T-cell (primary cell): ENCODE measurements around the gene WDR93. TPM values are rescaled to one million over a fixed set of nuclear protein-coding genes. Genes with fewer than 3 reads are reported as not detected.

Experiments used
- ATAC-seq, 4 experiments: fragments of 200-7000 bp in 3 of 4; fragments of 150-1000 bp in 1 of 4; cut with Tn5 transposase; replicated peaks in 1 of 4; 1 replicate in 3 of 4; 2 replicates in 1 of 4; pipeline ENCODE4 v1.10.0; 2021; ENCODE audit warnings: moderate library complexity in 3 of 4, mild to moderate bottlenecking in 2 of 4, moderate number of reproducible peaks in 1 of 4
- CTCF ChIA-PET, 2 donors: fragments of 300-600 bp; sonication (Branson Sonifier 250); formaldehyde crosslinking; loops; one replicate each; lab custom pipeline; 2022; ENCODE audit warnings: antibody characterized with exemption in 2 of 2; lab: Charles Lee
- POLR2A ChIA-PET, 2 donors: fragments of 300-600 bp; sonication (Branson Sonifier 250); formaldehyde crosslinking; loops; one replicate each; lab custom pipeline; 2022; ENCODE audit warnings: antibody characterized with exemption in 2 of 2; lab: Charles Lee
- DNase-seq, 35 experiments: peaks; one replicate each; pipeline versions ENCODE4 v3.0.0 to v3.0.0-alpha.2; 2013 to 2023
- H3K27ac ChIP-seq: one replicate; pipeline ENCODE4 v1.5.1; 2013; ENCODE audit warnings: low read length
- H3K27me3 ChIP-seq, 2 experiments: replicated peaks in 1 of 2; 1 replicate in 1 of 2; 2 replicates in 1 of 2; pipeline versions ENCODE4 v1.6.1 to v1.7.0; 2013; ENCODE audit warnings: low read length in 1 of 2, mixed read lengths in 1 of 2; ENCODE audit not compliant: control insufficient read depth in 2 of 2, insufficient read depth in 2 of 2; ENCODE audit errors: extremely low read depth in 1 of 2
- H3K36me3 ChIP-seq, 2 donors: 1 replicate in 1 of 2; 2 replicates in 1 of 2; pipeline versions ENCODE4 v1.6.1 to v1.7.0; 2013; ENCODE audit warnings: low read length in 1 of 2; ENCODE audit not compliant: control insufficient read depth in 2 of 2, insufficient read depth in 1 of 2; ENCODE audit errors: extremely low read depth in 1 of 2
- H3K4me1 ChIP-seq, 2 experiments: 1 replicate in 1 of 2; 2 replicates in 1 of 2; pipeline versions ENCODE4 v1.6.1 to v1.7.0; 2013; ENCODE audit warnings: low read length in 2 of 2, mixed read lengths in 1 of 2; ENCODE audit not compliant: insufficient read depth in 2 of 2, control insufficient read depth in 1 of 2; ENCODE audit errors: extremely low read depth in 1 of 2
- H3K4me3 ChIP-seq, 2 donors: 1 replicate in 1 of 2; 2 replicates in 1 of 2; pipeline versions ENCODE4 v1.5.1 to v1.7.0; 2013; ENCODE audit warnings: mild to moderate bottlenecking in 2 of 2, low read length in 1 of 2, moderate library complexity in 1 of 2; ENCODE audit not compliant: control insufficient read depth in 1 of 2; ENCODE audit errors: extremely low read depth in 1 of 2
- H3K9me3 ChIP-seq: 2 replicates; pipeline ENCODE4 v1.7.0; 2013
- H3K27ac Mint-ChIP-seq, 2 donors: one replicate each; pipeline ENCODE4 v1.8.0; 2020 to 2021; ENCODE audit warnings: mild to moderate bottlenecking in 2 of 2, mixed read lengths in 2 of 2
- H3K27me3 Mint-ChIP-seq, 2 donors: one replicate each; pipeline ENCODE4 v1.8.0; 2021 to 2022; ENCODE audit warnings: mixed read lengths in 2 of 2
- H3K36me3 Mint-ChIP-seq: one replicate; pipeline ENCODE4 v1.8.0; 2021; ENCODE audit warnings: mixed read lengths
- H3K4me1 Mint-ChIP-seq, 3 donors: one replicate each; pipeline ENCODE4 v1.8.0; 2020 to 2022; ENCODE audit warnings: mixed read lengths in 3 of 3, mild to moderate bottlenecking in 1 of 3
- H3K4me3 Mint-ChIP-seq, 3 donors: one replicate each; pipeline ENCODE4 v1.8.0; 2020 to 2022; ENCODE audit warnings: mild to moderate bottlenecking in 3 of 3, mixed read lengths in 3 of 3, moderate library complexity in 3 of 3
- H3K9me3 Mint-ChIP-seq, 3 donors: one replicate each; pipeline ENCODE4 v1.8.0; 2020 to 2022; ENCODE audit warnings: mixed read lengths in 3 of 3
- WGBS: methylation state at CpG from one replicate; pipeline ENCODE4 v1.1.5; 2013; ENCODE audit warnings: missing lambda C conversion rate; ENCODE audit not compliant: insufficient coverage; 5-methylcytosine and 5-hydroxymethylcytosine counted together
- total RNA-seq, 35 experiments: library from RNA in 6 of 35; stranded (reverse) in 6 of 35; fragments of 120-200 nt in 1 of 35; gene quantifications; one replicate each; pipeline versions ENCODE4 v1.2.1 to v1.2.4 and lab custom pipeline; 2013 to 2026

WDR93 gene
- total RNA-seq, 5 donors from 2014 or later (not counting 1 experiment from before 2014, with no cell fraction given) = 0.13 to 0.35 TPM; not detected in 3

- H3K36me3 ChIP-seq = no peaks in the 10 kb centered on the region
- ChIA-PET CTCF (interaction anchor here in 1 of 2 donors (0.6 kb wide), 1 partner anchor 400 kb away, joined by 3 read pairs; no protein-coding TSS in a partner anchor), POLR2A (no interaction called here)
- no peak for ATAC-seq
- Mint-ChIP-seq H3K27me3 (peaks cover 26 to 30% of the 10 kb centered on the region in 2 donors), H3K4me1 (peaks cover 4 to 6% (median 4%) of the 10 kb centered on the region in 3 donors), H3K36me3 (no peaks in the 10 kb centered on the region), H3K27ac (no peak overlapping the region), H3K9me3 (no peaks in the 10 kb centered on the region), H3K4me3 (no peak overlapping the region)
- H3K27ac ChIP-seq = no peak overlapping the region
- H3K4me1 ChIP-seq = peaks cover 0 to 5% of the 10 kb centered on the region in 2 experiments
- no peak overlapping the region for H3K4me3 ChIP-seq
- 100% methylated on average over 5 of the region's 7 CpGs for WGBS
- no peak for DNase-seq
- H3K27me3 ChIP-seq = peaks cover 0 to 50% of the 10 kb centered on the region in 2 experiments
- H3K9me3 ChIP-seq = no peaks in the 10 kb centered on the region
Observed at GRCh38 chr15:89667706-89667960, 23.0 kb upstream of the WDR93 start.

GRCh38 chr15:89668171-89668570 lies 22.4 kb upstream of the WDR93 start:
- Histone ChIP-seq H3K36me3 (no peaks in the 10 kb centered on the region), H3K27me3 (peaks cover 0 to 45% of the 10 kb centered on the region in 2 experiments), H3K9me3 (no peaks in the 10 kb centered on the region), H3K27ac (no peak overlapping the region), H3K4me3 (no peak overlapping the region), H3K4me1 (peaks cover 0 to 5% of the 10 kb centered on the region in 2 experiments)
- Mint-ChIP-seq H3K4me1 (peaks cover 4 to 6% (median 4%) of the 10 kb centered on the region in 3 donors), H3K36me3 (no peaks in the 10 kb centered on the region), H3K4me3 (no peak overlapping the region), H3K27ac (no peak overlapping the region), H3K27me3 (peaks cover 23 to 27% of the 10 kb centered on the region in 2 donors), H3K9me3 (no peaks in the 10 kb centered on the region)
- POLR2A ChIA-PET = no interaction called here
- CTCF ChIA-PET = no interaction called here
- WGBS = no CpG with 5 or more reads among the region's 3 CpGs
- DNase-seq = no peak
- no peak for ATAC-seq

DNA sequence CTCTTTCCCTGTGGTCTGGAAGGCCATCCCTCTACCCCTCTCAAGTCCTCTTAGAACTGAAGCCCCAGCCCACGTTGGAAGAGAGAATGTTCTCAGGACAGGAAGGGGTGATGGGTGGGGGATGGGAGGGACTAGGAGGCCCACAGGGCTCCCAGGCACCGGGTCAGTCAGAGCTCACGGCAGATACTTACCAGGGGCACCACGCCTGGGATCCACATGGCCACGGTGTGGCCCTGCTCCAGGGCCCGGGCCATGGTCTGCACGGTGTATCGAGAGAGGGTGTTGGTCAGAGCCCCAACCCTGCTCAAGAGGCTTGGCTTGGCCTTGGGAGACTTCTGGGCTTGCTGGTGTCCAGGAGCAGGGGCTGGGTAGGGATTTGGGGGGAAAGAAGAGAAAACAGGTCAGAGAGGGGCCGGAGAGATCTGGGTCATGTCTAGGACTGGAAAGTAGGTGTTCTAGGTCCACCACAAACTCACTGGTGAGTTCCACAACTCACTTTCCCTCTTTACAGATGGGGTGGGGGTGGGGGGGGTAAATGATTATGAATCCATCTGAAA lies 21.2 kb upstream of the WDR93 start:
- 92% methylated on average over 7 of the region's 9 CpGs for WGBS
- no peaks in the 10 kb centered on the region for H3K9me3 ChIP-seq
- POLR2A ChIA-PET = no interaction called here
- H3K27ac ChIP-seq = no peak overlapping the region
- H3K36me3 ChIP-seq = no peaks in the 10 kb centered on the region
- H3K4me3 Mint-ChIP-seq = no peak overlapping the region
- CTCF ChIA-PET = no interaction called here
- H3K9me3 Mint-ChIP-seq = no peaks in the 10 kb centered on the region
- DNase-seq = no peak
- H3K36me3 Mint-ChIP-seq = no peaks in the 10 kb centered on the region
- H3K27me3 Mint-ChIP-seq = peaks cover 21 to 23% of the 10 kb centered on the region in 2 donors
- H3K4me1 ChIP-seq = peaks cover 0 to 5% of the 10 kb centered on the region in 2 experiments
- no peak for ATAC-seq
- peaks cover 4 to 6% (median 4%) of the 10 kb centered on the region in 3 donors for H3K4me1 Mint-ChIP-seq
- no peak overlapping the region for H3K4me3 ChIP-seq
- no peak overlapping the region for H3K27ac Mint-ChIP-seq
- H3K27me3 ChIP-seq = peaks cover 0 to 41% of the 10 kb centered on the region in 2 experiments

GRCh38 chr15:89669941-89670340 lies 20.7 kb upstream of the WDR93 start:
- no peak overlapping the region for H3K27ac ChIP-seq
- peaks cover 0 to 5% of the 10 kb centered on the region in 2 experiments for H3K4me1 ChIP-seq
- peaks cover 0 to 36% of the 10 kb centered on the region in 2 experiments for H3K27me3 ChIP-seq
- CTCF ChIA-PET = no interaction called here
- H3K4me3 Mint-ChIP-seq = no peak overlapping the region
- ATAC-seq = no peak
- H3K36me3 Mint-ChIP-seq = no peaks in the 10 kb centered on the region
- no peaks in the 10 kb centered on the region for H3K9me3 Mint-ChIP-seq
- peaks cover 15 to 18% of the 10 kb centered on the region in 2 donors for H3K27me3 Mint-ChIP-seq
- no peak overlapping the region for H3K4me3 ChIP-seq
- POLR2A ChIA-PET = no interaction called here
- H3K36me3 ChIP-seq = no peaks in the 10 kb centered on the region
- DNase-seq = no peak
- WGBS = 88% methylated on average over 11 of the region's 15 CpGs
- no peaks in the 10 kb centered on the region for H3K9me3 ChIP-seq
- H3K4me1 Mint-ChIP-seq = peaks cover under 1 to 1% (median under 1%) of the 10 kb centered on the region in 3 donors
- no peak overlapping the region for H3K27ac Mint-ChIP-seq

DNA sequence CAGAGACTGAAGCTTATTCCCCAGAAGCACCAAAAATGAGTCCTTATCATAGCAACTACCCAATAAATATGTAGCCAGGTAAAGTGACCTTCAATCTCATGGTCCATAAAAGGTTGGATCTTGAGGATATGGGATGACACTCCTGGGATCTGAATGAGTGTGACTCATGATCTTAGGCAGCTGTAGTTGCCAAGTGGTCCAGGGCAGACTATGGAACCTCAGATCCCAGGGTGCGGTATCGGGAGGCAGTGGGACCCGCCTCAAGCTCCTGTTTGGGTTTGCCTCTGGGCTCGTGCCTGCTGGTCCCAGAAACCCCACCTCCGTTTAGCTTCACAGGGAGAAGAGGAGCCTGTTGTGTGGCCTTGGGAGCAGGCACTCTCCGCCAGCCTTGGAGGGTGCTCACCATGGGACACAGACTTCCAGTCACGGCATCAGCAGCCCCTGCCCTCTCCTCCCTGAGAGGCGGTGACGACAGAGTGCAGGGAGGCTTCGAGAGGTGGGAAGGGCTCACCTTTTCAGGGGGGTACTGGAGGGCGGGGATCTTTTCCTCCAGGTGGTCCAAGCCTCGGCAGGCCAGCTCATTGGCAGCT lies 19.5 kb upstream of the WDR93 start:
- Histone ChIP-seq H3K36me3 (no peaks in the 10 kb centered on the region), H3K9me3 (no peaks in the 10 kb centered on the region), H3K4me3 (no peak overlapping the region), H3K27ac (no peak overlapping the region), H3K4me1 (peaks cover 0 to under 1% of the 10 kb centered on the region in 2 experiments), H3K27me3 (peaks cover 0 to 28% of the 10 kb centered on the region in 2 experiments)
- Mint-ChIP-seq H3K27ac (no peak overlapping the region), H3K9me3 (no peaks in the 10 kb centered on the region), H3K4me3 (no peak overlapping the region), H3K4me1 (no peaks in the 10 kb centered on the region), H3K27me3 (peaks cover 14 to 16% of the 10 kb centered on the region in 2 donors), H3K36me3 (no peaks in the 10 kb centered on the region)
- ChIA-PET CTCF (no interaction called here), POLR2A (no interaction called here)
- no peak for ATAC-seq
- WGBS = 89% methylated on average over 9 of the region's 12 CpGs
- DNase-seq = no peak

DNA sequence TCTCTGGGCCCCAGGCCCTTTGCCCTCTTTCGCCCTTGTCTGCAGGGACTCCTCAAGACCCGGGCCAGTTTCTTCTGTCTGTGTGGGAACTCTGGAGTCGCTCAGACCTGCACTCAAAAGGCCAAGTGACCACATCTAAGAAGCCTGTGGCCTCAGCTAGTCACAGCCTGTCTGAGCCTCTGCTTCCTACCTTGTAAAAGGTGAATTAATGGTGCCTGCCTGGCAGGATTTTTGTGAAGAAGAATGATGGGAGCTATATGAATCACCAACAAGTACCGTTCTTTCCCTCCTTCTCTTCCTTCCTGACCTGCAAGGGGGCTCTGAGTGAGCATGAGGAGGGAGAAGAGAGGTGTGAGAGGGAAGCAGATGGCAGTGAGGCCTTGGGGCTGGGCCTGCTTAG lies 18.9 kb upstream of the WDR93 start:
- POLR2A ChIA-PET = no interaction called here
- Mint-ChIP-seq H3K4me3 (no peak overlapping the region), H3K27me3 (peaks cover 10 to 14% of the 10 kb centered on the region in 2 donors), H3K4me1 (no peaks in the 10 kb centered on the region), H3K27ac (no peak overlapping the region), H3K9me3 (no peaks in the 10 kb centered on the region), H3K36me3 (no peaks in the 10 kb centered on the region)
- H3K4me1 ChIP-seq = no peaks in the 10 kb centered on the region
- CTCF ChIA-PET = no interaction called here
- peaks cover 0 to 22% of the 10 kb centered on the region in 2 experiments for H3K27me3 ChIP-seq
- no peak overlapping the region for H3K4me3 ChIP-seq
- WGBS = 10% methylated on average over 3 of the region's 4 CpGs
- no peaks in the 10 kb centered on the region for H3K36me3 ChIP-seq
- DNase-seq (no peak), ATAC-seq (no peak)
- no peaks in the 10 kb centered on the region for H3K9me3 ChIP-seq
- H3K27ac ChIP-seq = no peak overlapping the region
